ENCODE data around the gene G3BP1.
"Not testable (repeated sequence)": the region's sequence is repeated elsewhere in the genome, so short reads cannot be mapped to it uniquely, and the experiment has no call there.

G3BP1 gene

DNA sequence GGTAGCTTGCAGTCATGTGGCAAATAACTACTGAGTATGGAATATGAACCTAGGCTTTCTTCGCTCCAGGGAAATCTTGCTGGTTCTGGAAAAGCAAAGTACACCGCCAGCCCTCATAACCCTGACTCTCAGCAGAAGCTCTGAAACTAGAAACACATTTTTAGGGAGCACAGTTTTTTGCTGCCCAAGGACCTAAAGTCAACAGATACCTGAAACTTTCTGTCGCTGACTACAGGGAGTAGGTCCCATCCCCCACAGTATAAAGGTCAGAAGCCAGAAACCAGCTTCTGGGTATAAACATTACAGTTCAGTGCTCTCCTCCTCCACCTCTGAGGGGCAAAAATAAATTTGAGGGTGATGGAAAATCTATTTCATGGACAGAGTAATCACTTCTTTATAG is 16.4 kb upstream of the G3BP1 start:
- no peak for DNase-seq (ENCODE audit: low read depth in 2 of 2)

GRCh38 chr5:151757233-151758140 is 14.3 kb upstream of the G3BP1 start:
- no peak for DNase-seq (ENCODE audit: low read depth in 2 of 2)

GRCh38 chr5:151758141-151758429 is 13.7 kb upstream of the G3BP1 start:
- DNase-seq (ENCODE audit: low read depth in 2 of 2), result no peak

DNA sequence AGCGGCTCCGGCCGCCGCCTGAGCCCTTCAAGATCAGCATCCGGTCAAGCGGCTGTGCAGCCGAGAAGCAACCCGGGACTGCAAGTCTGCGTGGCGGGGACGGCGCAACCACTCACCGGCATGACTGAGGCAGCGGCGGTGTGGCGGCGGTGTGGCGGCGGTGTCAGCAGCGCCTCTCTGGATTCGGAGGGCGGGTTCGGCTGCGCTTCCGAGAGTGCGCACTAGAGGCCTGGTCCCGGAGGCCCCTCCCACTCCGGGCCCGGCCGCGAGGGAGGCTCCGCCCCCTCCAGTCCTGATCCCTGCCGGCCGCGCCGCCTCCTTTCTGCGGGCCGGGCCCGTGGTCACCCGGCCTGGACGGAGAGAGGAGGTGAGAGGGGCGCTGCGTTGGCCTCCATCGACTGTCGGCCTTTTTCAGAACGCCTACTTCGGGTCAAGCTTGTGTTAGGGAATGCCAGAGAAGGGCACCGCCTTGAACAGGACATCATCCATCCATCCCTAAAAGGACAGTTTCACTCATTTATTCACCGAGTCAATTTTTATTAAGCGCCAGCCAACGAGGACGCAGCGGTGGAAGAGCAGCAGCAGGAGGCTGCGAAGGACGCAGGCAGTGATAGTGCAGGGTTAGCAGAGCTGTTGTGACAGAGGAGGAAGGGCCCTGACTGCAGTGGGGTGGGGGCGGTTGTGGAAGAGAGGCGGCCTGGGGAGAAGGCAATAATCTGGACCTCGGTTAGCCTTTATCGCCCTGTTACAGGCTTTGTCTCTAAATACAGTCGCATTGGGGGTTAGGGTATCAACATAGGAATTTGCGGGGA is 13.1 kb upstream of the G3BP1 start, which contains the start of gene ATOX1:
Gene ATOX1 (minus strand): TSS at position 202 of the 812 bp plus-strand sequence. CDS start 80 bp downstream, at position 122.
- peak; percentile 78 to 79 for DNase-seq (ENCODE audit: low read depth in 2 of 2)

- no peak for DNase-seq (ENCODE audit: low read depth in 2 of 2)
These were observed 7.0 kb upstream of the G3BP1 start for GRCh38 chr5:151764801-151765200.

DNA sequence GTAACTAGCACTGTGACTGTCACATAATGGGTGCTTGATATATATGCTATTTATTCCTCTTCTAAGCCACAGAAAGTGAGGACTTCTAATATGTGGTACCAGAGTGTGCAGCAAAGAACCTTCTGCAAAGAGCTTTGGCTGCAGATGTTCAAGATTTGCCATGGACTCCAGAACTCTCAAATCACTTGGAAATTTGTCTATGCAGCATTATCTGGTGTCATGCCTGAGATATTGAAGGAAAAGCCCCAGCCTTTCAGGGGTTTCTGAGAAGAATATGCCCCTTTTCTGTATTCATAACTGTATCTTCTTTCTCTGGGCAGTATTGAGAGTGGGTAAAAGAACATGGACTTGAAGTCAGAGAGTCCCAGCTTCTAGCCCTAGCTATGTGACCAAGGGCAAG is 4.8 kb upstream of the G3BP1 start:
- no peak for DNase-seq (ENCODE audit: low read depth in 2 of 2)

DNA sequence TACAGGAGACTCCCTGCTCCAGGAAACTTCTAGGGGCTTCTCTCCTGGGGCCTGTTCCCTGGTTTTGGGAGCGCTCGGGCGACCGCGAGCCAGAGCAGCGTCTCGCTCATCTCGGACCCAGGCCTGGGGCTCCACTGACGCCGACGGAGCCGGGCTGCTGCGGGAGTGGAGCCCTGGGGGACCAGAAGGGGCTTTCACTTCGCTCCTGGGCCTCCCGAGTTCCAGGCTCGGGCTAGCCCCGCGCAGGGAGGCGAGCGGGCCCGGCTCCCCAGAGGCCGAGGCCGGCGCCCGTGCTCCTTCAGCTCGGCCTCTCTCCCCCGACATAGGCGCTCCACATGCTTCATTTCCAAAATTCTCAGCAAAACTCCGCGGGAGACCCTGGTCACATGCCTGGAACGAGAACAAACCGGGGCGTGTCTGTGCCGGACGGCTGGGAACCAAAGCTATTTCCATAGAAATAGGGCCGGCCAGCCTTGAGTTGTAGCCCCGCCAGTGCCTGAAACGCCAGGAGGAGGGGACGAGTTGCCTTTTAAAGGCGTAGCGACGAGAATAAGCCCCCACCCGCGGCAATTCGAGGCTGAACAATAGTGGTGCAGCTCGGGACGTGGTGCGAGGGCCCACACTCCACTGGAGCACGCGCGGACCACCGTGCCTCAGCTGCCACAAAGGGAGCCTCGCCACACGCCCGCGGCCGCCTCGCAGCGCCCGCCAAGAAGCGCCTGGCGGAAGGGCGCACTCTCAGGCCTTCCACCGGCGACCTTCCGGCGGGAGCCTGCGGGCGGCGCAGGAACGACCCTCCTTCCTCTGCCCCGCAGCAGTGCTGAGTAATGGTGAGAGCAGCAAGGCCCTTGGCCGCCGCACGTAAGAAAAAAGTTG is 1.1 kb upstream of the G3BP1 start:
- DNase-seq (ENCODE audit: low read depth in 2 of 2), result peak in 1 of 2 donors; percentile 16

DNA sequence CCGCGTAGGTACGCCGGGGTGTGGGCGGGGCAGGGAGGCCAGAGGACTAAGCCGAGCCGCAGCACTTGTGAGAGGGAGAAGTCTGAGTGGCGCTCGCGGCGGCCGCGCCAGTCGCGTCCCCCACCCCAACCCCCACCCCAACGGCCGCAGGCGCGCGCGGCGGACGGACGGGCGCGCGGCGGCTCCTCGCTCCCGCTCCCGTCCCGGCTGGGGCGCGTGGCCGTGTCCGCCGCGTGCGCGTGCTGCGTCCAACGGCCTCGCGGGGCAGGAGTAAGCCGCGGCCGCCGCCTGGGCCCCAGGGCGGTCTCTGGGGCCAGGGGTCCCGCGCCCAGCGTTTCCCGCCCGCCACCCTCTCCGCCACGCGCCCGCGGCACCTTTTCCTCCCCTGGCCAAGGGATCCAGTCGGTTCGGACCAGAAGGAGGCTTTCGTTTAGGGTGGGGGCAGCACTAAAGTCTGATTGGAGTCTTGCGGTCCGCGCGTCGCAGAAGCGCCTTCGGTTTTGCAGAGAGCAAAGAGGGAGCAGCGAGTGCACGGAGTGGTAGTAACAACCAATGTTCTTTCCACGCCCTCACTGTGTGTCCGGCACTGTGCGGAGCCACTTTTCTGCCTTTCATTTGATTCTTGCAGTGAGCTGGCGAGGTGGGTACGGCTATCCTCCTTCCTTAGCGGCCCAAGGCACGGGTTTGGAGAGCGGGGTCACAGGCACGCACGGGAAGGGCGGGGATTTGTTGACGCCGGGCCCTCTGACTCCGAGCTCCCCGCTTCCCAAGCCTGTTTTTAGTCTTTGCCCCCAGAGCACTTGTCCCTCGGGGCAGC is 483 bp downstream of the G3BP1 start:
- peak in 1 of 2 donors; percentile 25 for DNase-seq (ENCODE audit: low read depth in 2 of 2)

- DNase-seq (ENCODE audit: low read depth in 2 of 2), result no peak
These were observed 1.2 kb downstream of the G3BP1 start for GRCh38 chr5:151772846-151773561.

DNA sequence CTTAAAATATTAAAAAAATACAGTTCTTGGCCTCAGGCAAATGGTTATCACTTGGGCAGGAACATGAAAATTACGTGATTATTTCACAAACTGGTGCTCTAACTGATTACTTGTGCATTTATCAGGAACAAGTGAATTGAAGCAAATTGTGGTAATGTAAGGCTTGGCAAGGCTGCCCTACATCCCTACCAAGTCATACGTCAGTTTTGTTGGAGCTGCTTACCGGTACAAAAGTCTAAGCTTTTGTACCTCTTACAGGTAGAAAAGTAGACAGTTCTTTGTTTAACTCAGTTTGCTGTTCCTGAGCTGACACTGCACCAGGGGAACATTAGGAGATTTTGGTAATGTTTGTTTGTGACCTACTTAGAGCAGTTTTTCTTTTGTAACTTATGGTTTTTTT is 2.2 kb downstream of the G3BP1 start:
- DNase-seq (ENCODE audit: low read depth in 2 of 2), result no peak

DNA sequence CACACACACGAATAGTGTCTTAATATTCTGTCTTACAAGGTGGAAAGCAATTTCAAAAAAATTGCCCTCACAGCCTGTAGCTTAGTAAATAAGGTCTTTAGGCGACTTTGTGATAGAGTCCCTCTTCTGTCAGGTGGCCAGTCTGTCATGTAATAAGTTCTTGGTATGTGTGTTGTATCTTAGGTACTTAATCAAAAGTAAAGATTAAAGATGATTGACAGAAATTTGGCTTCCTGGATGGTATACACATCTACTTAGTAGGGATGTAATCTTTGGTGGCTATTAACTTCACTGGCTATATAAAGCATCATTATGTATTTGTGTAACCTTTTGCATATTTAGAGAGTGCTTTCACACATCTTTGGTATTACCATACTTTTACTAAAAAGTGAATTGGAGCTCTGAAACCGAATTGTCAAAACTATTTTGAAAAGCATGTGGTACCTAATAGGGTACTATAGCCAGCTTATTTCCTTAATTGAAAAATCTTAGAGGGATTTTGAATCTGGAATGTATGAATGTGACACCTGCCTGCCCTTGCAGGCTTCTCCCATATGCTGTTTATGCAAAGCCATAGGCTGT is 3.4 kb downstream of the G3BP1 start:
- DNase-seq (ENCODE audit: low read depth in 2 of 2), result no peak

DNA sequence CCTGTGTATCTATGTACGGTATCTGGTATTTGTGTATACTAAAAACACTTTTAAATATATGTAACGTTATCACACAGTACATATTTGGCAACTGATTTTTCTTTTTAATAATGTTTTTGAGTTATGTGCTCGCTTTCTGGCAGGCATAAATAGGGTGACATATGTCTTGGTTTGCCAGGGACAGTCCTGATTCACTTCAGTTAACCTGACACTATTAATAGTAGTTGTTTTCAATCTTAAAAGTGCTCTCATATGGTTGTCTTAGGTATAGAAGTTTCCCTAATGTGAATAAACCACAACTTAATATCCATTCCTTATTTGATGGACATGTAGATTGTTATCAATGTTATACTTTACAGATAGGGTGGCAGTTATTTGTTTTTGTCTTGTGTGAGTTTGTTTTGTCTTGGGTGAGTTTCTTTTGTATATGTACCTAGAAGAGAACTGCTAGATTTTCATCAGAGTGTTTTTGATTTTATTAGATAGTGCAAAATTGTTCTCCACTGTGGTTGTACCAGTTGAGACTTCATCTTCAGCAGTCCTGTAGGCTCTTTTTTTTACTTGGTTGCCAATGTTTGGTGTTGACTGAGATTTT is 7.9 kb downstream of the G3BP1 start:
- no peak for DNase-seq (ENCODE audit: low read depth in 2 of 2)

DNA sequence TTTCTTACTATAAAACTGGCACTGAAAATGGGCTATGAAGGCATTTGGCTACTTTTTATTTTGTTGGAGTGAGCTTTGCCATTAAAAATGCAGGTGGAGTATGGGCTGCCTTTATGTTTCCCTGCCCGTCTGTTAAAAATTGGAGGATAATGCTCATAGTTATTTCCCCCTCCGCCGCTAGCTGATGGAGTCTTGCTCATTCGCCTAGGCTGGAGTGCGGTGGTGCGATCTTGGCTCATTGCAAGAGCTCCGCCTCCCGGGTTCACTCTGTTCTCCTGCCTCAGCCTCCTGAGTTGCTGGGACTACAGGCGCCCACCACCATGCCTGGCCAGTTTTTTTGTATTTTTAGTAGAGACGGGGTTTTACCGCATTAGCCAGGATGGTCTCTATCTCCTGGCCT is 8.6 kb downstream of the G3BP1 start:
- no peak for DNase-seq (ENCODE audit: low read depth in 2 of 2)

DNA sequence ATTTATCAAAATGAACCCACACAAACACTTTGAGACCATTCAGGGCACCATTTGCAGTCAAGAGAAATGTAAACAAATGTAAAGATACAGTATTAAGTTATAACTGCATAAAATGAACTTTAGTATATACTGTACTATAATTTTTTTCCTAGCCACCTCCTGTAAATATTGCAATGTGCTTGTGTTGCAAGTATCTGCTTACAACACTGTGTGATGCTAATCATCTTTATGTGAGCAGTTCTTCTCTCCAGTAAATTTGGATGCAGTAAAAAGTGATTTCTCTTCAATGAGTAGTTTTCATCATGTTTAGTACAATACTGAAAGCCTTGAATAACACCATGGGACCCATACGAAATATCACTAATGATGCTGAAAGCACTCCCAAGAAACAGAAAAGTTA is 9.4 kb downstream of the G3BP1 start:
- no peak for DNase-seq (ENCODE audit: low read depth in 2 of 2)

GRCh38 chr5:151783664-151784063 is 11.9 kb downstream of the G3BP1 start:
- DNase-seq (ENCODE audit: low read depth in 2 of 2), result not testable (repeated sequence)

- no peak for DNase-seq (ENCODE audit: low read depth in 2 of 2)
These were observed 12.4 kb downstream of the G3BP1 start for GRCh38 chr5:151784141-151784540.

DNA sequence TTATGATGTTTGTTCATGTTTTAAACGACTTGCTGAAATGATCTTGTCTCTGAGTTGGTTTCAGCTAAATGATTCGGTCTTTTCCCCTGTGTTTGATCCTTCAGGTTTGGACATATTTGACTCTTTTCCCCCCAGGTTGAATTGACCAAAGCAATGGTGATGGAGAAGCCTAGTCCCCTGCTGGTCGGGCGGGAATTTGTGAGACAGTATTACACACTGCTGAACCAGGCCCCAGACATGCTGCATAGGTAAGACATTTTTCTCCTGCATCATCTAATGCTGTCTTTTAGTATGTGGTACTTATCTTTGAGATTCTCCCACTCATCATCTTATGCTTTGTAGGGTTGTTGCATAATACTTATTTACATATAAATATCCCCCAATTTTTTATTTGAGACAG is 14.7 kb downstream of the G3BP1 start:
- DNase-seq (ENCODE audit: low read depth in 2 of 2), result no peak

DNA sequence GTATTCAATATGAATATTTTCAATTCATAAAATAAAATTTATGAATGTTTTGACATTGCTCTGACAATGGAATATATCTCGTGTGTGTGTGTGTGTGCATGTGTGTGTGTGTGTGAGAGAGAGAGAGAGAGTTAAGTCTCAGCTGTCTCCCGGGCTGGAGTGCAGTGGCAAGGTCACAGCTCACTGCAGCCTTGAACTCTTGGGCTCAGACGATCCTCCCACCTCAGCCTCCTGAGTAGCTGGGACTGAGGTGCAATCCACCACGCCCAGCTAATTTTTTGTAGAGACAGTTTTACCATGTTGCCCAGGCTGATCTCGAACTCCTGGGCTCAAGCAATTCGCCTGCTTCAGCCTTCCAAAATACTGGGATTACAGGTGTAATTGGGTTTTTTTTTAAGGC is 16.1 kb downstream of the G3BP1 start:
- no peak for DNase-seq (ENCODE audit: low read depth in 2 of 2)

GRCh38 chr5:151793358-151793757 is 21.6 kb downstream of the G3BP1 start:
- no peak for DNase-seq (ENCODE audit: low read depth in 2 of 2)

DNA sequence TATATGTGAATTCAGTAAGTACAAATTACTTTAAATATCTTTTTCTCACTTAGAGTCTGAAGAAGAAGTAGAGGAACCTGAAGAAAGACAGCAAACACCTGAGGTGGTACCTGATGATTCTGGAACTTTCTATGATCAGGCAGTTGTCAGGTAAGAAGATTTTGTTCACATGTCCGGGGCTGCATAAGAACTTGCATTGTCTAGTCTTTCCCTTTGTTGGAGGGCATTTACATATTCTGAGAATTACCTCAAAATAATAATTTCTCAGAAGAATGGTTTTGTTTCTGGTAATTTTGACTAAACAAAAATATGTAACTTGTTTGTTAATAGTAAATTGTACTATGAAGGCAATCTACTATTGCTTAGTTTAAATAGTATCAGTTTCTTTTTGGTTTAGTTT is 23.7 kb downstream of the G3BP1 start:
- DNase-seq (ENCODE audit: low read depth in 2 of 2), result no peak
